ENCODE results near the gene ARHGDIB. TPM values are rescaled to one million over a fixed set of nuclear protein-coding genes. Genes with fewer than 3 reads are reported as not detected.

Gene ARHGDIB
- total RNA-seq, 2 experiments from 2014 or later = 569 to 737 TPM

- TF ChIP-seq EZH2phosphoT487 (IDR thresholded peaks at IDR 0.05; ENCODE audit: borderline replicate concordance, low read depth, low read length) = no peak
- TF ChIP-seq CTCF (conservative IDR thresholded peaks at IDR 0.05; ENCODE audit: low read length) = no peak
- Histone ChIP-seq H3K4me3 (ENCODE audit: low read depth, low read length, poor library complexity, severe bottlenecking) (no peak overlapping the region), H3K9me3 (ENCODE audit: low read length) (no peaks in the 10 kb centered on the region), H3K4me2 (ENCODE audit: low read length) (no peak overlapping the region), H3K27ac (ENCODE audit: low read depth, low read length, poor library complexity, severe bottlenecking) (no peak overlapping the region), H3K79me2 (ENCODE audit: insufficient read depth, low read depth, low read length) (peaks cover 55% of the 10 kb centered on the region), H3K9me2 (ENCODE audit: insufficient read depth, low read length) (no peaks in the 10 kb centered on the region), H4K20me1 (ENCODE audit: insufficient read depth, low read length) (peaks cover 2% of the 10 kb centered on the region; the same call in 1 of the 2 replicates), H2AFZ (ENCODE audit: low read length) (no peak overlapping the region), H3K4me1 (ENCODE audit: insufficient read depth, low read length, poor library complexity, severe bottlenecking) (peaks cover 36% of the 10 kb centered on the region), H3K36me3 (ENCODE audit: insufficient read depth, low read length) (peaks cover 95% of the 10 kb centered on the region)
- no peak for DNase-seq (ENCODE audit: low spot score)
- intact Hi-C loops (cut with micrococcal nuclease; ENCODE audit: unreplicated experiment) = no loop called here
- CTCF ChIA-PET (ENCODE audit: unreplicated experiment) = no interaction called here
- POLR2A ChIA-PET = interaction anchor here (0.6 to 1.6 kb wide), 3 partner anchors 20 to 86 kb away, joined by 3 read pairs; no protein-coding TSS in a partner anchor
- no TSS peak for BruUV-seq (replicated peaks)
Measured at GRCh38 chr12:14946162-14946561, 15.2 kb downstream of the ARHGDIB start.

- Histone ChIP-seq H3K4me3 (ENCODE audit: low read depth, low read length, poor library complexity, severe bottlenecking) (no peak overlapping the region), H3K36me3 (ENCODE audit: insufficient read depth, low read length) (peaks cover 93% of the 10 kb centered on the region), H3K9me2 (ENCODE audit: insufficient read depth, low read length) (no peaks in the 10 kb centered on the region), H3K79me2 (ENCODE audit: insufficient read depth, low read depth, low read length) (peaks cover 18% of the 10 kb centered on the region; the same call in 1 of the 2 replicates), H3K4me1 (ENCODE audit: insufficient read depth, low read length, poor library complexity, severe bottlenecking) (peaks cover 5% of the 10 kb centered on the region), H3K4me2 (ENCODE audit: low read length) (no peak overlapping the region), H2AFZ (ENCODE audit: low read length) (no peak overlapping the region), H3K27ac (ENCODE audit: low read depth, low read length, poor library complexity, severe bottlenecking) (no peak overlapping the region), H3K9me3 (ENCODE audit: low read length) (no peaks in the 10 kb centered on the region; the same call in 1 of the 2 replicates), H4K20me1 (ENCODE audit: insufficient read depth, low read length) (no peaks in the 10 kb centered on the region)
- TF ChIP-seq EZH2phosphoT487 (IDR thresholded peaks at IDR 0.05; ENCODE audit: borderline replicate concordance, low read depth, low read length) (no peak), CTCF (conservative IDR thresholded peaks at IDR 0.05; ENCODE audit: low read length) (no peak)
- CTCF ChIA-PET (ENCODE audit: unreplicated experiment) = no interaction called here
- DNase-seq (ENCODE audit: low spot score) = no peak
- TSS peak; percentile 92 for BruUV-seq (replicated peaks)
- POLR2A ChIA-PET = interaction anchor here (0.6 to 1.7 kb wide), 2 partner anchors 15 to 972 kb away, joined by 3 to 5 read pairs; no protein-coding TSS in a partner anchor
- intact Hi-C loops (cut with micrococcal nuclease; ENCODE audit: unreplicated experiment) = no loop called here
Measured at GRCh38 chr12:14942196-14942931, 19.0 kb downstream of the ARHGDIB start.

GRCh38 chr12:14941369-14941768 lies 20.0 kb downstream of the ARHGDIB start:
- Histone ChIP-seq H2AFZ (ENCODE audit: low read length) (no peak overlapping the region), H3K79me2 (ENCODE audit: insufficient read depth, low read depth, low read length) (peaks cover 8% of the 10 kb centered on the region; the same call in 1 of the 2 replicates), H4K20me1 (ENCODE audit: insufficient read depth, low read length) (no peaks in the 10 kb centered on the region), H3K4me3 (ENCODE audit: low read depth, low read length, poor library complexity, severe bottlenecking) (no peak overlapping the region), H3K4me2 (ENCODE audit: low read length) (no peak overlapping the region), H3K9me3 (ENCODE audit: low read length) (no peaks in the 10 kb centered on the region; the same call in 1 of the 2 replicates), H3K27ac (ENCODE audit: low read depth, low read length, poor library complexity, severe bottlenecking) (no peak overlapping the region), H3K9me2 (ENCODE audit: insufficient read depth, low read length) (no peaks in the 10 kb centered on the region), H3K36me3 (ENCODE audit: insufficient read depth, low read length) (peaks cover 93% of the 10 kb centered on the region), H3K4me1 (ENCODE audit: insufficient read depth, low read length, poor library complexity, severe bottlenecking) (peaks cover 5% of the 10 kb centered on the region)
- ChIA-PET CTCF (ENCODE audit: unreplicated experiment) (no interaction called here), POLR2A (interaction anchor here (0.6 to 1.7 kb wide), 5 partner anchors 9 to 973 kb away, joined by 3 to 5 read pairs (median 3); no protein-coding TSS in a partner anchor)
- no peak for DNase-seq (ENCODE audit: low spot score)
- intact Hi-C loops (cut with micrococcal nuclease; ENCODE audit: unreplicated experiment) = no loop called here
- TF ChIP-seq EZH2phosphoT487 (IDR thresholded peaks at IDR 0.05; ENCODE audit: borderline replicate concordance, low read depth, low read length) = no peak
- no peak for TF ChIP-seq CTCF (conservative IDR thresholded peaks at IDR 0.05; ENCODE audit: low read length)
- no TSS peak for BruUV-seq (replicated peaks)

Data from OCI-LY7 (cell line).